ENCODE results near the gene ABCA1. TPM values are rescaled to one million over a fixed set of nuclear protein-coding genes. Genes with fewer than 3 reads are reported as not detected.

The ABCA1 gene
- total and polyA plus RNA-seq, 10 of the 15 experiments (the other 5 are each of a cell fraction or from before 2014, with no cell fraction given) = 0.01 to 0.56 (median 0.16) TPM

GRCh38 chr9:104842698-104843097, 85.3 kb downstream of the ABCA1 start:
- Histone ChIP-seq H2AFZ (ENCODE audit: control insufficient read depth, low read depth, low read length) (no peak overlapping the region), H3K79me2 (ENCODE audit: control insufficient read depth, insufficient read depth, low read length) (no peaks in the 10 kb centered on the region), H3K27ac (ENCODE audit: control insufficient read depth, insufficient read depth) (no peak overlapping the region), H3K9me3 (replicated peaks; ENCODE audit: control insufficient read depth, insufficient read depth, low read length) (no peaks in the 10 kb centered on the region), H3K4me2 (ENCODE audit: control insufficient read depth, insufficient read depth) (no peak overlapping the region), H3K9ac (ENCODE audit: control insufficient read depth, insufficient read depth, low read length) (no peak overlapping the region), H3K36me3 (ENCODE audit: control insufficient read depth in 2 of 2, insufficient read depth in 2 of 2, low read length in 1 of 2) (no peaks in the 10 kb centered on the region), H4K20me1 (ENCODE audit: control insufficient read depth, insufficient read depth) (no peaks in the 10 kb centered on the region), H3K4me1 (ENCODE audit: control insufficient read depth, insufficient read depth, low read length) (no peaks in the 10 kb centered on the region), H3K4me3 (no peak overlapping the region), H3K27me3 (replicated peaks in 1 of 2; ENCODE audit: control insufficient read depth in 2 of 2, insufficient read depth in 2 of 2, low read length in 1 of 2) (peaks cover 1 to 2% of the 10 kb centered on the region in 2 experiments; a peak in 2 of 4 replicates)
- DNase-seq (ENCODE audit: low read depth, low spot score) = no peak
- POLR2A ChIA-PET = no interaction called here
- in situ Hi-C loops (cut with MboI) = no loop called here
- CTCF ChIA-PET = interaction anchor here (1.4 kb wide), 1 partner anchor 79 kb away, joined by 3 read pairs; no protein-coding TSS in a partner anchor
- intact Hi-C loops (cut with micrococcal nuclease; ENCODE audit: unreplicated experiment) = no loop called here
- no peak for FAIRE-seq
- RAD21 ChIA-PET (ENCODE audit: unreplicated experiment) = no interaction called here
- no TSS peak for BruUV-seq (replicated peaks)
- SMC1A ChIA-PET (ENCODE audit: uncharacterized antibody, unreplicated experiment) = interaction anchor here (0.7 to 1.7 kb wide), 2 partner anchors 13 kb away, joined by 3 to 6 read pairs; no protein-coding TSS in a partner anchor
- 13% methylated on average over 2 of the region's 2 CpGs for WGBS (ENCODE audit: insufficient coverage, insufficient replicate concordance, low lambda C conversion rate, missing lambda C conversion rate)
- no peak for ATAC-seq
- TF ChIP-seq ZSCAN29 (IDR thresholded peaks at IDR 0.05) = no peak
- no peak for TF ChIP-seq MAX (IDR thresholded peaks at IDR 0.05; ENCODE audit: low read depth, low read length)
- no peak for TF ChIP-seq SMC3 (IDR thresholded peaks at IDR 0.05; ENCODE audit: borderline replicate concordance, low read length)
- TF ChIP-seq ATF7 (IDR thresholded peaks at IDR 0.05; ENCODE audit: low read depth) = no peak
- TF ChIP-seq, protein P1, sequence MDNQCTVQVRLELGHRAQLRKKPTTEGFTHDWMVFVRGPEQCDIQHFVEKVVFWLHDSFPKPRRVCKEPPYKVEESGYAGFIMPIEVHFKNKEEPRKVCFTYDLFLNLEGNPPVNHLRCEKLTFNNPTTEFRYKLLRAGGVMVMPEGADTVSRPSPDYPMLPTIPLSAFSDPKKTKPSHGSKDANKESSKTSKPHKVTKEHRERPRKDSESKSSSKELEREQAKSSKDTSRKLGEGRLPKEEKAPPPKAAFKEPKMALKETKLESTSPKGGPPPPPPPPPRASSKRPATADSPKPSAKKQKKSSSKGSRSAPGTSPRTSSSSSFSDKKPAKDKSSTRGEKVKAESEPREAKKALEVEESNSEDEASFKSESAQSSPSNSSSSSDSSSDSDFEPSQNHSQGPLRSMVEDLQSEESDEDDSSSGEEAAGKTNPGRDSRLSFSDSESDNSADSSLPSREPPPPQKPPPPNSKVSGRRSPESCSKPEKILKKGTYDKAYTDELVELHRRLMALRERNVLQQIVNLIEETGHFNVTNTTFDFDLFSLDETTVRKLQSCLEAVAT (IDR thresholded peaks at IDR 0.05) = no peak
- no peak for TF ChIP-seq KAT2A (conservative IDR thresholded peaks at IDR 0.05; ENCODE audit: control insufficient read depth, low read depth, low read length)
- no peak for TF ChIP-seq JUNB (IDR thresholded peaks at IDR 0.05)
- TF ChIP-seq BACH1 (IDR thresholded peaks at IDR 0.05; ENCODE audit: borderline replicate concordance) = no peak
- no peak for TF ChIP-seq CHD2 (IDR thresholded peaks at IDR 0.05; ENCODE audit: borderline replicate concordance, low read depth, low read length)
- no peak for TF ChIP-seq ZNF274 (IDR thresholded peaks at IDR 0.05; ENCODE audit: insufficient read depth, insufficient read length)
- TF ChIP-seq, protein P2, sequence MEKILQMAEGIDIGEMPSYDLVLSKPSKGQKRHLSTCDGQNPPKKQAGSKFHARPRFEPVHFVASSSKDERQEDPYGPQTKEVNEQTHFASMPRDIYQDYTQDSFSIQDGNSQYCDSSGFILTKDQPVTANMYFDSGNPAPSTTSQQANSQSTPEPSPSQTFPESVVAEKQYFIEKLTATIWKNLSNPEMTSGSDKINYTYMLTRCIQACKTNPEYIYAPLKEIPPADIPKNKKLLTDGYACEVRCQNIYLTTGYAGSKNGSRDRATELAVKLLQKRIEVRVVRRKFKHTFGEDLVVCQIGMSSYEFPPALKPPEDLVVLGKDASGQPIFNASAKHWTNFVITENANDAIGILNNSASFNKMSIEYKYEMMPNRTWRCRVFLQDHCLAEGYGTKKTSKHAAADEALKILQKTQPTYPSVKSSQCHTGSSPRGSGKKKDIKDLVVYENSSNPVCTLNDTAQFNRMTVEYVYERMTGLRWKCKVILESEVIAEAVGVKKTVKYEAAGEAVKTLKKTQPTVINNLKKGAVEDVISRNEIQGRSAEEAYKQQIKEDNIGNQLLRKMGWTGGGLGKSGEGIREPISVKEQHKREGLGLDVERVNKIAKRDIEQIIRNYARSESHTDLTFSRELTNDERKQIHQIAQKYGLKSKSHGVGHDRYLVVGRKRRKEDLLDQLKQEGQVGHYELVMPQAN (conservative IDR thresholded peaks at IDR 0.05) = no peak
- no peak for TF ChIP-seq BCLAF1 (IDR thresholded peaks at IDR 0.05)
- TF ChIP-seq PBX3 (IDR thresholded peaks at IDR 0.05; ENCODE audit: insufficient replicate concordance, low read depth, low read length) = no peak
- no peak for TF ChIP-seq RB1 (IDR thresholded peaks at IDR 0.05; ENCODE audit: borderline replicate concordance)
- no peak for TF ChIP-seq CHD1 (IDR thresholded peaks at IDR 0.05; ENCODE audit: low read depth, low read length)
